OCI-LY7 (cell line): ENCODE measurements around the gene TMEM258.

ENCODE experiments used
- EZH2phosphoT487 ChIP-seq: fragments of 200-600 bp; sonication (generic); IDR thresholded peaks from 2 replicates; pipeline ENCODE4 v1.6.1; 2018; ENCODE audit warnings: low read depth, borderline replicate concordance, mild to moderate bottlenecking, mixed run types, antibody characterized with exemption, low read length, moderate library complexity, mixed read lengths
- TF ChIP-seq, protein P1 (sequence below): fragments of 200-600 bp; sonication (generic); conservative IDR thresholded peaks from 2 replicates; pipeline ENCODE4 v1.5.1; 2014; ENCODE audit warnings: mild to moderate bottlenecking, antibody characterized with exemption, low read length, moderate library complexity, mixed read lengths

DNA sequence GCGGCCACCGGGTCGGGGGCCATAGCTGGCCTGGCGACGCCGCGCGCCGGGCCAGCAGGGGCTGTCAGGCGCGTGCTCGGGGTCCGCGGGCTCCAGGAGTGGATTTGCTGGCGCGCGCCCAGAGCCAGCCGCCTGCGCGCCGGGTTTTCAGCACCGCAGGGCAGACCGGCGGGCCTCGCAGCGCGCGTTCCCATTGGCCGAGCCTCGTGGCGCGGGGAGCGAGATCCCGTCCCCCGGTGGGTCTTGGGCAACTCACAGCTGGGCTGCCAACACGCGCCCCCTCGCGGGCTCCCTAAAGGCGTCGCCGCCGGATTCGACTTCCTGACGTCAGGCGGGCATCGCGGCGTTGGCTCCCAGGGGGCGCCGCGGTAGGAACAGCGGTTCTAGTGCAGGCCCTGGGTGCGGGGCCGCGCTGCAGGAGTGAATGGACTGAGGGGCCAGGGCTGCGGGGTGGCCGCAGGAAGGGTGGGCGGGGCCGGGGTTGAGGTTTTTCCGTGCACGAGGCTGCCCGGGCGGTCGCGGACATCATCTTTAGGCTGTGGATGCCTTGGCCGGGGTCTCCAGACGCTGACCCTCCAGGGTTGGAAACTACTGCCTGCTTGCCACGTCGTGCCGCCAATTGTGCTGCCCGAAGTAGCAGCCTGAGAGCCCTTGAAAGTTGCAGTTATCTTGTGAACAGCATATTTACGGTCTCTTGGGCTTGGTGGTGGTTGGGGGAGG lies 24.5 kb upstream of the TMEM258 start, which contains the start of gene FADS1:
- TF ChIP-seq, protein P1, sequence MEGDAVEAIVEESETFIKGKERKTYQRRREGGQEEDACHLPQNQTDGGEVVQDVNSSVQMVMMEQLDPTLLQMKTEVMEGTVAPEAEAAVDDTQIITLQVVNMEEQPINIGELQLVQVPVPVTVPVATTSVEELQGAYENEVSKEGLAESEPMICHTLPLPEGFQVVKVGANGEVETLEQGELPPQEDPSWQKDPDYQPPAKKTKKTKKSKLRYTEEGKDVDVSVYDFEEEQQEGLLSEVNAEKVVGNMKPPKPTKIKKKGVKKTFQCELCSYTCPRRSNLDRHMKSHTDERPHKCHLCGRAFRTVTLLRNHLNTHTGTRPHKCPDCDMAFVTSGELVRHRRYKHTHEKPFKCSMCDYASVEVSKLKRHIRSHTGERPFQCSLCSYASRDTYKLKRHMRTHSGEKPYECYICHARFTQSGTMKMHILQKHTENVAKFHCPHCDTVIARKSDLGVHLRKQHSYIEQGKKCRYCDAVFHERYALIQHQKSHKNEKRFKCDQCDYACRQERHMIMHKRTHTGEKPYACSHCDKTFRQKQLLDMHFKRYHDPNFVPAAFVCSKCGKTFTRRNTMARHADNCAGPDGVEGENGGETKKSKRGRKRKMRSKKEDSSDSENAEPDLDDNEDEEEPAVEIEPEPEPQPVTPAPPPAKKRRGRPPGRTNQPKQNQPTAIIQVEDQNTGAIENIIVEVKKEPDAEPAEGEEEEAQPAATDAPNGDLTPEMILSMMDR = no peak; the same call in 1 of the 2 replicates
- TF ChIP-seq EZH2phosphoT487 = no peak
